Fibroblast of skin of right biceps (primary cell): ENCODE data around the gene KLHL40.
"Not testable (repeated sequence)": the region's sequence is repeated elsewhere in the genome, so short reads cannot be mapped to it uniquely, and the experiment has no call there.

Experiments used
- DNase-seq: peaks from one replicate; pipeline ENCODE4 v3.0.0-alpha.2; 2013

KLHL40 gene

GRCh38 chr3:42705962-42706585 is 20.7 kb downstream of the KLHL40 start:
- no peak for DNase-seq

GRCh38 chr3:42706721-42707619 is 21.6 kb downstream of the KLHL40 start:
- DNase-seq: no peak

DNA sequence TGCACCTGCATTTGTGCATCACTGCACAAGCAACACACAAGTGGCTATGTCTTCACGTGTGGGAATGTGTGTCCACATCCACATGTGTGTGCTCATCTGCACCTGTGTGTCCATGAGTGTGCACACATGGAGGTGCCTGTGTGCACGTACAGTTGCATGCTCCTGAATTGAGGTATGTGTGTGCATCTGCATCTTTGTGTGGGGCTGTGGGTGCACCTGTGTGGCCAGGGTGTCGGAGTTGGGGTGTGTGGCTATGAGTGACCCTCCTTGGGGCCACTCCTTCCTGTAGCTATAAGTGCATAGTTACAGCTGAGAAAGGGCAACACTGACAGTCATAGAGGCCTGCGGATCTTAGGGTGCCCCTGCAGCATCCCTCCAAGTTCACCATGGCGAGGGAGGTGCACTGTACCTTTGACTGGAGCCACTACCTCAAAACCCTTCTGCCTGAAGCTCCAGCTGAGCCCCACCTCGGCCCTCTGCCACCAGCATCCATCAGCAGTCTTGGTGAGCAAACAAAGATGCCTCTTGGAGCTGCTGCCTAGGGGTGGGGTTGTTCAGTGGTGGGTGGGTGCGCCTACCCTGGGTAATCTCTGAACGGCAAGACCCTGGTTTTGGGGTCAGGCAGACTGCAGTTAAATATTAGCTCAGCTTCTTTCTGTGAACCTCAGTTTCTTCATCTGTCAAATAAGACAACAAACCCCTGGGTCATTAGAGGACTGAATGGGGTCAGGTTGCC is 22.5 kb downstream of the KLHL40 start:
- no peak for DNase-seq

GRCh38 chr3:42708611-42709151 is 23.3 kb downstream of the KLHL40 start:
- DNase-seq: no peak

- no peak for DNase-seq
These were observed 24.3 kb downstream of the KLHL40 start for GRCh38 chr3:42709621-42710020.

DNA sequence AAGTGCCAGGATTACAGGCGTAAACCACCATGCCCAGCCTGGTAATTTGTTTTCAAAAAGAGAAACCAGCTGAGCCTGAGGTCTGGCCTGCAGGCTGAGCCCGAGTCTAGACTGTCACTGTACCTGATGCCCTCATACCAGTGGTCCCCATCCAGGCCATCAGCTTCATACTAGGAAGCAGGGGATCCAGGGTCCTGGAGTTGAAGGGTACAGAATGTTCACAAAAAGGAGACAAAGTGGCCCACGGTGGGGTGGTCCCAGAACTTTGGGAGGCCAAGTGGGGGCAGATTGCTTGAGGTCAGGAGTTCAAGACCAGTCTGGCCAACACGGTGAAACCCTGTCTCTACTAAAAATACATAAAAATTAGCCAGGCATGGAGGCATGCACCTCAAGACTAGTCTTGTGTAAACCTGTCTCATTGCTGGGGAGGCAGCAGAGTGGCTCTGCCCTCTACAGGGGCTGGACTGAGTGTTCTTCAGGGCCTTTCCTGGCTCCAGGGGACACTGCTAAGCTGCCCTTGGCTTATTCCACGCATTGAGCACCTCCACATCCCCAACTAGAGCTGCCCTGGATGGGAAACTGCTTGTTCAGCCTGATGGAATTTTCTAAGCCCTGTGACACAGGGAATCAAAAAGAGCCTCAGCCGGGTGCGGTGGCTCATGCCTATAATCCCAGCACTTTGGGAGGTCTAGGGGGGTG is 25.1 kb downstream of the KLHL40 start:
- no peak for DNase-seq

- no peak for DNase-seq
These were observed 26.4 kb downstream of the KLHL40 start for GRCh38 chr3:42711491-42712343.

DNA sequence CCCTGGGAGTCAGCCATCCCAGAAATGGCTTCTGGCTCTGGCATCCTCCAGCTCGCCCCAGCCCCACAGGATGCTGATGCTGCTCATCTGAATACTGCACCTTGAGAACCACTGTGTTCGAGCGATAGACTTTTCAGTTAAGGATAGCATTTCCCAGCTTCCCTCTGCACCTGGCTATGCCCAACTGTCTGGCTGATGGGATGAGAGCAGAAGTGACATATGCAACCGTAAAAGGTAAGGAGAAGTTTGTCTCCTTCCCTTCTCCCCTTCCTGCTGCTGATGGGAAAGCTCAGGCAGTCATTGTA is 27.0 kb downstream of the KLHL40 start:
- no peak for DNase-seq

DNA sequence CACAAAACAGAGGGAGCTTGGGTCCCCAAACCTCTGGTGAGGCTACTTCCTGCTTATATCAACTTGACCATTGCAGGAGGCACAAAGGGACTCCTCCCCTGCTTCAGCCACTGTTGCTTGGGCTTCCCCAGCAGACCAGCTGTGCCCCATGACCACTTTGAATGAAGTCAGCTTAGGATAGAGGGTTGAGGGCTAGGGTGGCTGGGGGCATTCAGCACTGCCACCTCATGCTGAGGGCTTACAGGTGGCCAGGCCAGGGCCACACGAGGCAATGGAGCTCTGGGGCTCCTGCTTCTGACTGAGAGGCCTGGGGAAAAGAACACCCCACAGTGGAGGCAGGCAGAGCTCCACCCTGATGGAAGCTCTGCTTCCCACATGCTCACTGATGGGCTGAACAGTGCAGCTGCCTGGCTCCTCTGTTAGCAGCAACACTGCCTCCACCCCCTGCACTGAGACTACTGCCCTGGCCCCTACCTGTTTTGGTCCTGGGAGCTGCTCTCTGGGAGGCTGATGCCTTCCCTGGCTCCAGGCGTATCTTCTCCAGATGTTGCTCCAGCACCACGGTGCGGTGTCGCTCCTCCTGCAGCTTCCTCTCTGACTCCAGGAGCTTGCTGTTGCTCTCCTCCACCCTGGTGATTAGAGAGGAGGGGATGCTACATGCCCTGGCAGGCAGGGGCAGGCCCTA is 27.5 kb downstream of the KLHL40 start:
- DNase-seq: no peak

- DNase-seq: no peak
These were observed 28.4 kb downstream of the KLHL40 start for GRCh38 chr3:42713747-42714146.

DNA sequence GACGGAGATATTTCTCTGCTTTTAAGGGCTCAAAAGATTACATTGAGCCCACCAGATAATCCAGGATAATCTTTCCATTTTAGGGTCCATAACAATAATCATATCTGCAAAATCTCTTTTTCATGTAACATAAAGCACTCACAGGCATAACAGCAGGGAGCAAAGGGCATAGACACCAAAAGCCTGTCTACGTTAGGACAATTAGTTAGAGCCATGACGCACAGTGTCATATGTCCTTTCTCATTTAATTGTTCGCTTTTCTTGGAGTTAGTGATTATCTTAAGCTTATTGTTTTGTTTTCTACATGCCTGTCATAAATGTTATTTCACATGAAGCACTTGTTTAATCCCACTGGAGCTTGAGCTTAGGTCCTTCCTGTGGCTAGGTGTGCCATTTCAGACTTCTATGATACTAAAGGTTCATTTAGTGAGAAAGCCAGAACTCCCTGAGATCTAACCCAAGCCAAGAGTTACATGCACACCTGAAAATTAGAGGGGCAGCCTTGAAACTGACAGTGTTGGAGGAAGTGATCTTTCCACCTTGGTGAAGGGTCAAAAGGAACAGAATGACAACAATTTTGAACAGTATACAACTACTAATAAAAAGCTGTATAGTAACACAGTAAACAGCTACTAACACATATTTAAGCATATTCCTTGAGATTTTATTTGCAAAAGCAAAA is 29.0 kb downstream of the KLHL40 start:
- DNase-seq: no peak

- DNase-seq: no peak
These were observed 32.0 kb downstream of the KLHL40 start for GRCh38 chr3:42717306-42717705.

DNA sequence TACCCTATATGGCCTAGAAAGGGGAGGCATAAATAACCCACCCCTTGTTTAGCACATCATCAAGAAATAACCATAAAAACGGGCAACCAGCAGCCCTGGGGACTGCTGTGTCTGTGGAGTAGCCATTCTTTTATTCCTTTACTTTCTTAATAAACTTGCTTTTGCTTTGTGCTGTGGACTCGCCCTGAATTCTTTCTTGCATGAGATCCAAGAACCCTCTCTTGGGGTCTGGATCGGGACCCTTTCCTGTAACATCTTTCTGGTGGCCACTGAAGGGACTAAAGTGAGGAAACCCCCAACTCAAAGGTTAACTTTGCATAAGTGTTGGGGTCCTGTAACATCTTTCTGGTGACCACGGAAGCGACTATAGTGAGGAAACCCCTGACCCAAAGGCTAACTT is 33.0 kb downstream of the KLHL40 start:
- no peak for DNase-seq

GRCh38 chr3:42719002-42719401 is 33.7 kb downstream of the KLHL40 start:
- no peak for DNase-seq

DNA sequence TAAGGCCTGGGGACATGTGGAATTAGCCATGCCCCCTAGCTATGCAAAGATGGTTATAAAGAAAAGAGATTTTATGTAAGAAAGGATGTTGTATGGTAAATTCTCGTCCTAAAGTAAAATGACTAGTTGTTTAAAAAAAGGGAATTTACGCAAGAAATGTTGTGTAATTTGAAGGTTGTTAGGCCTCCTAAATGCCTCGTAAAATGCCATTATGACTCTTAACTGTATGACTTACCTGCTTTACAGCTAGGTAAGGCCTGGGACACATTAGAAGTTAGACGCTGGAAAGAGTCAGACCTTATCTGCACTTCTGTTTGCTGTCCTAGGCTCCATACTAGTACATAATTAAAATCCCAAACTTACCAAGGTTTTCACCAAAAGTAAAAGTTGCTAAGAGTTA is 34.8 kb downstream of the KLHL40 start:
- DNase-seq: no peak

- no peak for DNase-seq
These were observed 36.4 kb downstream of the KLHL40 start for GRCh38 chr3:42721690-42722089.

DNA sequence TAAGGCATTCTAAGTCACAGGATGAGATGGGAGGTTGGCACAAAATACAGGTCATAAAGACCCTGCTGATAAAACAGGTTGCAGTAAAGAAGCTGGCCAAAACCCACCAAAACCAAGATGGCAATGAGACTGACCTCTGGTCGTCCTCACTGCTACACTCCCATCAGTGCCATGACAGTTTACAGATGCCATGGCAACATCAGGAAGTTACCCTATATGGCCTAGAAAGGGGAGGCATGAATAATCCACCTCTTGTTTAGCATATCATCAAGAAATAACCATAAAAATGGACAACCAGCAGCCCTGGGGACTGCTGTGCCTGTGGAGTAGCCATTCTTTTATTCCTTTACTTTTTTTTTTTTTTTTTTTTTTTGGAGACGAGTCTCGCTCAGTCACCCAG is 37.1 kb downstream of the KLHL40 start:
- DNase-seq: not testable (repeated sequence)

DNA sequence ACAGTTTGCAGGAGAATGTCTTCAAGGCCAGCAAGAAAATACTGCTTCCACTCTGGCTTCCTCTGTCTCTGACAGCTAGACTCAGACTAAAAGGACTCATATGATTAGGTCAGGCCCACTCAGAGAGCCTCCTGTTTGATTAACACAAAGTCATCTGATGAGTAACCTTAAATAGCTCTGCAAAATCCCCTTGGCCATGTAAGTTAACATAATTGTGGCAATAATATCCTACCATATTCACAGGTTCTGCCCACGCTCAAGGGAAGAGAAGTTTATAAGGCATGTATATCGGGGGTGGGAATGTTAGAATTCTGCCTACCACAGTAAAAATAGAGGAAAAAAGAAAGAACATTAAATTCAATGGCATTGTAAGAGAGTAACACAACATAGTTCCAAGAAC is 37.9 kb downstream of the KLHL40 start:
- DNase-seq: no peak

DNA sequence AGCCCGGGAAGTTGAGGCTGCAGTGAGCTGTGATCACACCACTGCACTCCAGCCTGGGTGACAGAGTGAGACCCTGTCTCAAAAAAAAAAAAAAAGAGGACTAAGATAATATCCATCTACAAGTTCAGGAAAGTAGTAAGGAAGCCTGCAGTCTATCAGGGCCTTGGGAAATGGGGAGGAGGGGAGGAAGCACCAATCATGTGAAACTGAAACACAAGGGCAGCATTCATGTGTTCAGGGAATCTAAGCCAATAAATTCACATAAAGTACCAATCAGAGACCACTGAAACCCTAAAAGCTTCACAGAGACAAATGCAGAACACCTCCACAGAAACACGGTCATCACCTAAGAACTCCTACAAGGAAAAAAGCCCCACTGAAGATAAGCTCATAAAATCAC is 40.1 kb downstream of the KLHL40 start:
- DNase-seq: no peak

- DNase-seq: no peak
These were observed 42.7 kb downstream of the KLHL40 start for GRCh38 chr3:42728056-42728455.
